Left kidney (tissue), 2 donors: Measurements from ENCODE around the gene CDC42SE2. TPM values are rescaled to one million over a fixed set of nuclear protein-coding genes. Genes with fewer than 3 reads are reported as not detected.
A peak's percentile ranks its signal among the peaks of the same experiment; 100 is the strongest.
"Not testable (repeated sequence)": the region's sequence is repeated elsewhere in the genome, so short reads cannot be mapped to it uniquely, and the experiment has no call there.

Experiments
- DNase-seq: peaks from one replicate; pipeline ENCODE4 v3.0.0-alpha.2; 2013
- polyA plus RNA-seq: library from polyadenylated mRNA; unstranded; fragments of 120-200 nt; gene quantifications from one replicate; pipeline ENCODE4 v1.2.1, GENCODE V29; 2013; ENCODE audit not compliant: insufficient read length

The CDC42SE2 gene
- polyA plus RNA-seq, 1 donor, result 58.3 TPM

- DNase-seq, result no peak
These were observed 17.3 kb upstream of the CDC42SE2 start for GRCh38 chr5:131246504-131246903.

GRCh38 chr5:131250751-131251475, 12.9 kb upstream of the CDC42SE2 start:
- no peak for DNase-seq

GRCh38 chr5:131252824-131253171, 11.1 kb upstream of the CDC42SE2 start:
- no peak for DNase-seq

- not testable (repeated sequence) for DNase-seq
These were observed 9.8 kb upstream of the CDC42SE2 start for GRCh38 chr5:131254025-131254424.

- no peak for DNase-seq
These were observed 9.1 kb upstream of the CDC42SE2 start for GRCh38 chr5:131254741-131255140.

GRCh38 chr5:131256507-131256823, 7.4 kb upstream of the CDC42SE2 start:
- DNase-seq, result no peak

GRCh38 chr5:131258733-131259132, 5.1 kb upstream of the CDC42SE2 start:
- DNase-seq, result no peak

- no peak for DNase-seq
These were observed 4.5 kb upstream of the CDC42SE2 start for GRCh38 chr5:131259326-131259725.

- no peak for DNase-seq
These were observed 3.0 kb upstream of the CDC42SE2 start for GRCh38 chr5:131260895-131261294.

GRCh38 chr5:131261483-131261882, 2.4 kb upstream of the CDC42SE2 start:
- DNase-seq, result no peak

- DNase-seq, result peak; percentile 36
These were observed 806 bp upstream of the CDC42SE2 start for GRCh38 chr5:131262953-131263541.

GRCh38 chr5:131264451-131265099, 722 bp downstream of the CDC42SE2 start:
- peak; percentile 44 for DNase-seq

- DNase-seq, result peak; percentile 13
These were observed 1.5 kb downstream of the CDC42SE2 start for GRCh38 chr5:131265311-131265803.

- DNase-seq, result no peak
These were observed 2.7 kb downstream of the CDC42SE2 start for GRCh38 chr5:131266370-131267060.

GRCh38 chr5:131268758-131269370, 5.0 kb downstream of the CDC42SE2 start:
- no peak for DNase-seq

- no peak for DNase-seq
These were observed 7.0 kb downstream of the CDC42SE2 start for GRCh38 chr5:131270809-131271208.

- not testable (repeated sequence) for DNase-seq
These were observed 8.0 kb downstream of the CDC42SE2 start for GRCh38 chr5:131271888-131272287.

- DNase-seq, result no peak
These were observed 8.5 kb downstream of the CDC42SE2 start for GRCh38 chr5:131272307-131272706.

GRCh38 chr5:131272724-131273123, 8.9 kb downstream of the CDC42SE2 start:
- no peak for DNase-seq

- no peak for DNase-seq
These were observed 10.6 kb downstream of the CDC42SE2 start for GRCh38 chr5:131274326-131275063.

GRCh38 chr5:131276072-131276471, 12.2 kb downstream of the CDC42SE2 start:
- DNase-seq, result no peak

GRCh38 chr5:131277447-131277846, 13.6 kb downstream of the CDC42SE2 start:
- no peak for DNase-seq
